Aorta (tissue), 5 donors: ENCODE results near the gene BCAN. TPM values are rescaled to one million over a fixed set of nuclear protein-coding genes. Genes with fewer than 3 reads are reported as not detected.
A peak's percentile ranks its signal among the peaks of the same experiment; 100 is the strongest.
"Not testable (repeated sequence)": the region's sequence is repeated elsewhere in the genome, so short reads cannot be mapped to it uniquely, and the experiment has no call there.

Experiments
- ATAC-seq: fragments of 200-7000 bp; cut with Tn5 transposase; one replicate; pipeline ENCODE4 v1.9.1; 2022; ENCODE audit warnings: moderate library complexity; ENCODE audit not compliant: low FRiP score
- DNase-seq, 2 donors: peaks; one replicate each; pipeline ENCODE4 v3.0.0-alpha.2; 2020
- H3K27ac ChIP-seq, 2 donors: one replicate each; pipeline ENCODE4 v1.5.1; 2013; ENCODE audit warnings: low read length in 2 of 2, mild to moderate bottlenecking in 2 of 2, moderate library complexity in 2 of 2, control low read depth in 1 of 2, inconsistent platforms in 1 of 2, low read depth in 1 of 2
- H3K27me3 ChIP-seq, 2 donors: one replicate each; pipeline ENCODE4 v1.6.1; 2013; ENCODE audit warnings: control low read depth in 1 of 2, low read length in 1 of 2, mild to moderate bottlenecking in 1 of 2, moderate library complexity in 1 of 2; ENCODE audit not compliant: insufficient read depth in 2 of 2, control insufficient read depth in 1 of 2
- H3K36me3 ChIP-seq, 2 donors: one replicate each; pipeline ENCODE4 v1.6.1; 2013; ENCODE audit warnings: control low read depth in 1 of 2, low read length in 1 of 2, mild to moderate bottlenecking in 1 of 2; ENCODE audit not compliant: insufficient read depth in 2 of 2, control insufficient read depth in 1 of 2
- H3K4me1 ChIP-seq, 2 donors: one replicate each; pipeline ENCODE4 v1.6.1; 2013; ENCODE audit warnings: low read length in 2 of 2, control low read depth in 1 of 2, mild to moderate bottlenecking in 1 of 2, moderate library complexity in 1 of 2; ENCODE audit not compliant: insufficient read depth in 2 of 2, control insufficient read depth in 1 of 2
- H3K4me3 ChIP-seq, 2 donors: one replicate each; pipeline ENCODE4 v1.5.1; 2013; ENCODE audit warnings: low read length in 2 of 2, control low read depth in 1 of 2, mild to moderate bottlenecking in 1 of 2
- H3K9me3 ChIP-seq: one replicate; pipeline ENCODE4 v1.6.1; 2013; ENCODE audit warnings: mild to moderate bottlenecking, low read length; ENCODE audit not compliant: control insufficient read depth
- WGBS, 2 donors: extraction: QIAGEN DNeasy Blood & Tissue Kit; methylation state at CpG; one replicate each; pipeline ENCODE4 v1.1.7; 2013; 5-methylcytosine and 5-hydroxymethylcytosine counted together
- intact Hi-C, 2 donors: fragments of 100-400 bp; cut with DNase I; formaldehyde crosslinking; loops; one replicate each; pipeline versions ENCODE4 v1.14.2 to v1.15.0; 2022
- polyA plus RNA-seq, 2 donors: library from polyadenylated mRNA; stranded (reverse); fragments of 200-250 nt; gene quantifications; one replicate each; pipeline ENCODE4 v1.2.3, GENCODE V29; 2013
- total RNA-seq, 2 donors: library from RNA; stranded (reverse); fragmentation: NEBNext Ultra II Directional; extraction: Animal tissue kit (Norgen Biotek cat#: 25700); gene quantifications; one replicate each; pipeline ENCODE4 v1.2.1, GENCODE V29; 2021
- donor health status: healthy with polysubstance abuse.
- donor health status: Bipolar disorder and iron deficiency.
- donor health status: DM: no; HTN: no; CAD: no.
- donor health status: DM: no; HTN: no; CAD: no.
- donor health status: DM: yes; HTN: yes; CAD: no.

BCAN gene
- total and polyA plus RNA-seq, 4 donors, result 0.36 to 0.95 TPM; not detected in 2

GRCh38 chr1:156608036-156608674, 33.8 kb upstream of the BCAN start:
- DNase-seq (peak in 1 of 2 donors; percentile 40), ATAC-seq (peak; percentile 87)
- no peaks in the 10 kb centered on the region for H3K9me3 ChIP-seq
- 29 to 31% methylated on average over 7 of the region's 7 CpGs for WGBS, 2 donors
- H3K36me3 ChIP-seq, result no peaks in the 10 kb centered on the region
- H3K27me3 ChIP-seq, result no peaks in the 10 kb centered on the region
- no peaks in the 10 kb centered on the region for H3K4me1 ChIP-seq
- no peak overlapping the region for H3K4me3 ChIP-seq
- intact Hi-C loops, result loop anchor here (2.0 to 10.0 kb wide), 4 partner anchors 23 to 223 kb away; no protein-coding TSS in a partner anchor
- H3K27ac ChIP-seq, result no peak overlapping the region

- H3K27ac ChIP-seq, result no peak overlapping the region
- no peak overlapping the region for H3K4me3 ChIP-seq
- no peaks in the 10 kb centered on the region for H3K4me1 ChIP-seq
- intact Hi-C loops, result loop anchor here (2.0 to 10.0 kb wide), 4 partner anchors 24 to 224 kb away; no protein-coding TSS in a partner anchor
- peak in 1 of 2 donors; percentile 61 for DNase-seq
- 43% methylated on average over 6 of the region's 6 CpGs for WGBS, 2 donors
- ATAC-seq, result no peak
- H3K9me3 ChIP-seq, result no peaks in the 10 kb centered on the region
- no peaks in the 10 kb centered on the region for H3K36me3 ChIP-seq
- no peaks in the 10 kb centered on the region for H3K27me3 ChIP-seq
Measured at GRCh38 chr1:156608981-156609380, 32.9 kb upstream of the BCAN start.

- H3K4me3 ChIP-seq, H3K4me1 ChIP-seq, H3K27ac ChIP-seq, ATAC-seq, H3K36me3 ChIP-seq, H3K9me3 ChIP-seq, H3K27me3 ChIP-seq: not testable (repeated sequence)
- intact Hi-C loops, result loop anchor here in 1 of 2 donors (10.0 kb wide), 1 partner anchor 225 kb away; no protein-coding TSS in a partner anchor
- 89 to 91% methylated on average over 9 of the region's 9 CpGs for WGBS, 2 donors
- peak in 1 of 2 donors; percentile 20 for DNase-seq
Measured at GRCh38 chr1:156610072-156610471, 31.8 kb upstream of the BCAN start.

- 73 to 76% methylated on average over 3 of the region's 3 CpGs for WGBS, 2 donors
- Histone ChIP-seq H3K27me3 (no peaks in the 10 kb centered on the region), H3K4me1 (no peaks in the 10 kb centered on the region), H3K36me3 (no peaks in the 10 kb centered on the region), H3K27ac (no peak overlapping the region), H3K4me3 (no peak overlapping the region), H3K9me3 (no peaks in the 10 kb centered on the region)
- no peak for DNase-seq
- ATAC-seq, result no peak
- intact Hi-C loops, result loop anchor here in 1 of 2 donors (10.0 kb wide), 1 partner anchor 228 kb away; no protein-coding TSS in a partner anchor
Measured at GRCh38 chr1:156612666-156613065, 29.3 kb upstream of the BCAN start.

- peak; percentile 45 for ATAC-seq
- no peaks in the 10 kb centered on the region for H3K9me3 ChIP-seq
- intact Hi-C loops, result loop anchor here in 1 of 2 donors (10.0 kb wide), 1 partner anchor 231 kb away; no protein-coding TSS in a partner anchor
- peak in 1 of 2 donors; percentile 46 for DNase-seq
- H3K4me1 ChIP-seq, result no peaks in the 10 kb centered on the region
- WGBS, 2 donors, result 25 to 29% methylated on average over 4 of the region's 4 CpGs
- no peaks in the 10 kb centered on the region for H3K36me3 ChIP-seq
- H3K27ac ChIP-seq, result no peak overlapping the region
- H3K4me3 ChIP-seq, result no peak overlapping the region
- peaks cover 0 to 1% of the 10 kb centered on the region in 2 donors for H3K27me3 ChIP-seq
Measured at GRCh38 chr1:156615946-156616345, 26.0 kb upstream of the BCAN start.

- H3K36me3 ChIP-seq, result no peaks in the 10 kb centered on the region
- DNase-seq (peak in 1 of 2 donors; percentile 53), ATAC-seq (peak; percentile 58)
- peaks cover 0 to 1% of the 10 kb centered on the region in 2 donors for H3K27me3 ChIP-seq
- intact Hi-C loops, result loop anchor here in 1 of 2 donors (10.0 kb wide), 1 partner anchor 232 kb away; no protein-coding TSS in a partner anchor
- H3K27ac ChIP-seq, result no peak overlapping the region
- 7 to 11% methylated on average over 5 of the region's 5 CpGs for WGBS, 2 donors
- no peaks in the 10 kb centered on the region for H3K4me1 ChIP-seq
- H3K4me3 ChIP-seq, result no peak overlapping the region
- H3K9me3 ChIP-seq, result no peaks in the 10 kb centered on the region
Measured at GRCh38 chr1:156616463-156616862, 25.5 kb upstream of the BCAN start.

GRCh38 chr1:156618853-156619581, 22.9 kb upstream of the BCAN start, which contains the start of gene HAPLN2:
Gene HAPLN2, plus strand, starts transcription at chr1:156619415. Its CDS starts 4,076 bp downstream, at chr1:156623491.
- no peaks in the 10 kb centered on the region for H3K4me1 ChIP-seq
- intact Hi-C loops, result loop anchor here in 1 of 2 donors (10.0 kb wide), 1 partner anchor 234 kb away; no protein-coding TSS in a partner anchor
- no peak within 1 kb of the TSS for H3K27ac ChIP-seq
- no peaks in the 10 kb centered on the region for H3K9me3 ChIP-seq
- DNase-seq (no peak), ATAC-seq (no peak)
- no peak within 1 kb of the TSS for H3K4me3 ChIP-seq
- H3K27me3 ChIP-seq, result peaks cover 0 to 1% of the 10 kb centered on the region in 2 donors
- H3K36me3 ChIP-seq, result no peaks in the 10 kb centered on the region
- 15 to 19% methylated on average over 7 of the region's 7 CpGs for WGBS, 2 donors

- intact Hi-C loops, result loop anchor here in 1 of 2 donors (10.0 kb wide), 1 partner anchor 235 kb away; no protein-coding TSS in a partner anchor
- Histone ChIP-seq H3K36me3 (no peaks in the 10 kb centered on the region), H3K9me3 (no peaks in the 10 kb centered on the region), H3K4me1 (no peaks in the 10 kb centered on the region), H3K27me3 (peaks cover 0 to 1% of the 10 kb centered on the region in 2 donors), H3K27ac (no peak overlapping the region), H3K4me3 (no peak overlapping the region)
- DNase-seq (peak in 1 of 2 donors; percentile 16), ATAC-seq (no peak)
- WGBS, 2 donors, result 23 to 29% methylated on average over 6 of the region's 6 CpGs
Measured at GRCh38 chr1:156619582-156619955, 22.3 kb upstream of the BCAN start.
